Parathyroid adenoma (tissue), 2 donors: ENCODE data around the gene FANCC.

Experiments used
- H2AFZ ChIP-seq: fragments of 300-600 bp; sonication (generic); one replicate; pipeline ENCODE4 v1.7.0; 2017; ENCODE audit warnings: antibody characterized with exemption, mild to moderate bottlenecking
- H3K27ac ChIP-seq: fragments of 300-600 bp; sonication (generic); one replicate; pipeline ENCODE4 v1.7.0; 2017
- H3K27me3 ChIP-seq: fragments of 300-600 bp; sonication (generic); one replicate; pipeline ENCODE4 v1.7.0; 2017; ENCODE audit warnings: low read length; ENCODE audit not compliant: control insufficient read depth, insufficient read depth
- H3K36me3 ChIP-seq: fragments of 300-600 bp; sonication (generic); one replicate; pipeline ENCODE4 v1.7.0; 2017; ENCODE audit warnings: low read length; ENCODE audit not compliant: control insufficient read depth, insufficient read depth
- H3K4me1 ChIP-seq: fragments of 300-600 bp; sonication (generic); one replicate; pipeline ENCODE4 v1.7.0; 2017; ENCODE audit warnings: control low read depth
- H3K4me2 ChIP-seq: fragments of 300-600 bp; sonication (generic); one replicate; pipeline ENCODE4 v1.7.0; 2017; ENCODE audit warnings: low read length
- H3K4me3 ChIP-seq: fragments of 300-600 bp; sonication (generic); one replicate; pipeline ENCODE4 v1.7.0; 2017; ENCODE audit warnings: low read depth, low read length
- H3K79me2 ChIP-seq: fragments of 300-600 bp; sonication (generic); one replicate; pipeline ENCODE4 v1.7.0; 2017; ENCODE audit warnings: control low read depth
- H3K9ac ChIP-seq: fragments of 300-600 bp; sonication (generic); one replicate; pipeline ENCODE4 v1.7.0; 2017; ENCODE audit warnings: mild to moderate bottlenecking
- H3K9me3 ChIP-seq: fragments of 300-600 bp; sonication (generic); one replicate; pipeline ENCODE4 v1.7.0; 2017; ENCODE audit warnings: low read length; ENCODE audit not compliant: control insufficient read depth
- CTCF ChIP-seq: fragments of 300-600 bp; sonication (generic); IDR thresholded peaks from one replicate; pipeline ENCODE4 v1.7.0; 2017; ENCODE audit warnings: antibody characterized with exemption, mild to moderate bottlenecking
- donor health status: primary hyperparathyroidism.

The FANCC gene

DNA sequence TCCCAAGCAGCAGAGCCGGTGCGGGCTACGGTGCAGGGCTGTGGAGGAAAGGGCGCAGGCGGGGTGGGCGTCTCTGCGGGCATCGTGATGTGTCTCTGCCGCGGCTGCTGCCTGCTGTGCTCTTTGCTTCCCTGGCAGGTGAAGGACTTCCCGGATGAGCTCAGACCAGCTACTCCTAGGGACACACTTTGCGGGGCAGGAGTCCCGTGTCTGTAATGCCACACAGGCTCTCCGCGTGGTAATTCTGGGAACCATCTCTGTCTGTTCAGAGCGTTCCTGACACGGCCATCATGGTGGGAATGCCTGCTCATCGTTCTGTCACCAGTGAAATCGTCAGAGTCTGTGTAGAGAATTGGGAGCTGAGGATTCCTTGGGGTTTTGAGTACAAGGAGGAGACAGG is 235.5 kb downstream of the FANCC start:
- Histone ChIP-seq H3K36me3 (no peaks in the 10 kb centered on the region), H3K79me2 (peaks cover 28% of the 10 kb centered on the region), H3K4me1 (peaks cover 10% of the 10 kb centered on the region), H3K9me3 (no peaks in the 10 kb centered on the region), H2AFZ (no peak overlapping the region), H3K4me2 (peak overlapping the region; percentile 50), H3K27ac (no peak overlapping the region), H3K27me3 (no peaks in the 10 kb centered on the region), H3K9ac (no peak overlapping the region), H3K4me3 (peak overlapping the region; percentile 44)
- TF ChIP-seq CTCF: no peak

GRCh38 chr9:95080961-95081647 is 236.4 kb downstream of the FANCC start:
- Histone ChIP-seq H3K79me2 (peaks cover 30% of the 10 kb centered on the region), H3K27me3 (no peaks in the 10 kb centered on the region), H3K9ac (no peak overlapping the region), H3K9me3 (no peaks in the 10 kb centered on the region), H3K27ac (no peak overlapping the region), H3K36me3 (no peaks in the 10 kb centered on the region), H3K4me2 (peak overlapping the region; percentile 50), H2AFZ (no peak overlapping the region), H3K4me1 (peaks cover 12% of the 10 kb centered on the region), H3K4me3 (peak overlapping the region; percentile 12)
- no peak for TF ChIP-seq CTCF

DNA sequence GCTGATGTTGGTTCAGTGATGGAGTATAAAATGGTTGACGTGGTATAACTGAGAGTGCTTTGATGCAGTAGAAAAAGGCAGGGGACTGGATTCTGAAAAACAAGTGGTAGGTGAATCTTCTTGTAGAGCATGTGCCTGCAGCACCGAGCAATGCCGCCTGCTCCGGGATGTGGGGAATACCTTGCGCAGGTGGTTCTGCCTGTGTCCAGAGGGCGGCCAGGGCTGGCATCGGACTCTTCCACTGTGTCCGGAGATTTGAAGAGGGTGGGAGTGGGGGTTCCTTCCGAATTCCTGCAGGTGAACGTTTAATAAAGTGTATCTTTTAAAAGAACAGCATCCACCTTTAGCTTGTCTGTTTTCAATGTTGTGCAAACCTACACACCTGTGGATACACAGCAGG is 238.0 kb downstream of the FANCC start:
- H3K27me3 ChIP-seq: no peaks in the 10 kb centered on the region
- H3K9ac ChIP-seq: no peak overlapping the region
- peaks cover 43% of the 10 kb centered on the region for H3K79me2 ChIP-seq
- no peaks in the 10 kb centered on the region for H3K9me3 ChIP-seq
- H2AFZ ChIP-seq: no peak overlapping the region
- H3K4me2 ChIP-seq: peak overlapping the region; percentile 75
- H3K27ac ChIP-seq: no peak overlapping the region
- peak overlapping the region; percentile 30 for H3K4me3 ChIP-seq
- TF ChIP-seq CTCF: no peak
- H3K36me3 ChIP-seq: no peaks in the 10 kb centered on the region
- peaks cover 12% of the 10 kb centered on the region for H3K4me1 ChIP-seq

GRCh38 chr9:95078939-95079338 is 238.6 kb downstream of the FANCC start:
- peak overlapping the region; percentile 75 for H3K4me2 ChIP-seq
- H3K27ac ChIP-seq: no peak overlapping the region
- H3K4me3 ChIP-seq: peak overlapping the region; percentile 30
- TF ChIP-seq CTCF: peak; percentile 9
- H3K36me3 ChIP-seq: no peaks in the 10 kb centered on the region
- no peaks in the 10 kb centered on the region for H3K9me3 ChIP-seq
- no peaks in the 10 kb centered on the region for H3K27me3 ChIP-seq
- no peak overlapping the region for H3K9ac ChIP-seq
- H2AFZ ChIP-seq: no peak overlapping the region
- H3K4me1 ChIP-seq: peaks cover 12% of the 10 kb centered on the region
- H3K79me2 ChIP-seq: peaks cover 46% of the 10 kb centered on the region

DNA sequence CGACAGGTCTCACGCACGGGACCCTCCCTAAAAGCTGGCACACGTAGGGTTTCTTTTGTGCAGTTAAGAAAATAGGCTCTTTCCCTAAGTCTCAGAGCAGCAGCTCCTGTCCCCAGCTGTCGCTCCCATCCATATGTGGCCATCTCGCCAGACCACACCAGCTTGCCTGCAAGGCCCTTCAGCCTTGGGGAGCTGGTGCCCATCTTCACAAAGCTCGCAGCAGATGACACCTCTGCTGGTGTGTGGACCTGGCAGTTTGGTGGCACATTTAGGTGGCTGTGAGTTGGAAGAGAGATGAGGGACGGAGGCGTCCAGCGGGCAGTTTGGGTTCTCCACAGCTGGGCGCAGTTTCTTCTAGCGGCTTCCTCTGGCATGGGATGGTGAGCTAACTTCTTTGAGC is 239.0 kb downstream of the FANCC start:
- Histone ChIP-seq H3K27me3 (no peaks in the 10 kb centered on the region), H3K27ac (no peak overlapping the region), H3K4me3 (peak overlapping the region; percentile 30), H2AFZ (no peak overlapping the region), H3K4me2 (peak overlapping the region; percentile 75), H3K9ac (no peak overlapping the region), H3K9me3 (no peaks in the 10 kb centered on the region), H3K79me2 (peaks cover 47% of the 10 kb centered on the region), H3K36me3 (no peaks in the 10 kb centered on the region), H3K4me1 (peaks cover 12% of the 10 kb centered on the region)
- no peak for TF ChIP-seq CTCF
